ENCODE results near the gene SERGEF.

The SERGEF gene

GRCh38 chr11:17950644-17951043, 62.2 kb downstream of the SERGEF start:
- DNase-seq: no peak

GRCh38 chr11:17948296-17948695, 64.6 kb downstream of the SERGEF start:
- DNase-seq: no peak

- no peak for DNase-seq
These were observed 73.3 kb downstream of the SERGEF start for GRCh38 chr11:17939542-17939941.

GRCh38 chr11:17936790-17937189, 76.1 kb downstream of the SERGEF start:
- no peak for DNase-seq

- DNase-seq: no peak
These were observed 78.7 kb downstream of the SERGEF start for GRCh38 chr11:17934194-17934593.

- no peak for DNase-seq
These were observed 79.1 kb downstream of the SERGEF start for GRCh38 chr11:17933708-17934107.

GRCh38 chr11:17932472-17932871, 80.4 kb downstream of the SERGEF start:
- DNase-seq: no peak

GRCh38 chr11:17931595-17931994, 81.3 kb downstream of the SERGEF start:
- no peak for DNase-seq

GRCh38 chr11:17930544-17931125, 82.2 kb downstream of the SERGEF start:
- no peak for DNase-seq

GRCh38 chr11:17929171-17929570, 83.7 kb downstream of the SERGEF start:
- DNase-seq: no peak

GRCh38 chr11:17927681-17928343, 85.0 kb downstream of the SERGEF start:
- no peak for DNase-seq

GRCh38 chr11:17927041-17927440, 85.8 kb downstream of the SERGEF start:
- DNase-seq: no peak

- no peak for DNase-seq
These were observed 88.1 kb downstream of the SERGEF start for GRCh38 chr11:17924713-17925112.

- no peak for DNase-seq
These were observed 89.6 kb downstream of the SERGEF start for GRCh38 chr11:17923217-17923616.

GRCh38 chr11:17922416-17922788, 90.4 kb downstream of the SERGEF start:
- no peak for DNase-seq

- no peak for DNase-seq
These were observed 91.0 kb downstream of the SERGEF start for GRCh38 chr11:17921659-17922415.

GRCh38 chr11:17918049-17918605, 94.7 kb downstream of the SERGEF start:
- no peak for DNase-seq

- no peak for DNase-seq
These were observed 95.3 kb downstream of the SERGEF start for GRCh38 chr11:17917556-17917955.

GRCh38 chr11:17915500-17916143, 97.2 kb downstream of the SERGEF start:
- DNase-seq: no peak

GRCh38 chr11:17914957-17915356, 97.9 kb downstream of the SERGEF start:
- no peak for DNase-seq

GRCh38 chr11:17907046-17907445, 105.8 kb downstream of the SERGEF start:
- DNase-seq: no peak

GRCh38 chr11:17906436-17906835, 106.4 kb downstream of the SERGEF start:
- no peak for DNase-seq

GRCh38 chr11:17905477-17905876, 107.4 kb downstream of the SERGEF start:
- no peak for DNase-seq

All from activated CD4-positive, alpha-beta T cell treated with anti-CD3 and anti-CD28 coated beads, Interleukin-2, amount 50 U/mL, for 1 hour (primary cell).